Measurements from ENCODE around the gene ACOX1.

ACOX1 gene

GRCh38 chr17:75940727-75941441, 38.1 kb downstream of the ACOX1 start, which contains the start of gene FBF1 (continued):
- TF ChIP-seq PRDM4 (tag by site-specific recombination; IDR thresholded peaks at IDR 0.05) (0 out of 2 replicates have a peak, but pooled peaks have one; percentile 57), ZIC2 (tag by site-specific recombination; IDR thresholded peaks at IDR 0.05) (peak; percentile 89), TSHZ1 (tag by site-specific recombination; IDR thresholded peaks at IDR 0.05; ENCODE audit: borderline replicate concordance) (0 out of 2 replicates have a peak, but pooled peaks have one; percentile 39), ZNF391 (tag by site-specific recombination; IDR thresholded peaks at IDR 0.05; ENCODE audit: borderline replicate concordance, low read depth) (peak; percentile 39; the same call in 1 of the 2 replicates), ZNF174 (tag by site-specific recombination; IDR thresholded peaks at IDR 0.05) (no peak), ZNF792 (tag by site-specific recombination; IDR thresholded peaks at IDR 0.05) (no peak), HOXC10 (CRISPR knock-in tag; IDR thresholded peaks at IDR 0.05) (0 out of 2 replicates have a peak, but pooled peaks have one; percentile 80), INSM2 (tag by site-specific recombination; IDR thresholded peaks at IDR 0.05) (peak; percentile 47; the same call in 1 of the 2 replicates), ZNF600 (tag by site-specific recombination; IDR thresholded peaks at IDR 0.05) (peak; percentile 70; the same call in 1 of the 2 replicates), PRDM6 (tag by site-specific recombination; IDR thresholded peaks at IDR 0.05) (peak; percentile 32; the same call in 1 of the 2 replicates), ZNF449 (tag by site-specific recombination; IDR thresholded peaks at IDR 0.05) (peak; percentile 68), ZNF544 (tag by site-specific recombination; IDR thresholded peaks at IDR 0.05) (no peak), CTCF (tag by site-specific recombination; IDR thresholded peaks at IDR 0.05) (peak; percentile 52; the same call in 1 of the 2 replicates), MYNN (tag by site-specific recombination; IDR thresholded peaks at IDR 0.05; ENCODE audit: borderline replicate concordance) (peak; percentile 81), OSR2 (tag by site-specific recombination; IDR thresholded peaks at IDR 0.05) (peak; percentile 66; the same call in 1 of the 2 replicates), ZSCAN30 (tag by site-specific recombination; IDR thresholded peaks at IDR 0.05) (peak; percentile 80), ZNF211 (tag by site-specific recombination; IDR thresholded peaks at IDR 0.05; ENCODE audit: low read depth) (no peak), IKZF3 (tag by site-specific recombination; IDR thresholded peaks at IDR 0.05) (peak; percentile 99), SP7 (tag by site-specific recombination; IDR thresholded peaks at IDR 0.05) (peak; percentile 81), ZNF561 (tag by site-specific recombination; IDR thresholded peaks at IDR 0.05; ENCODE audit: borderline replicate concordance) (peak; percentile 93), ZNF239 (tag by site-specific recombination; IDR thresholded peaks at IDR 0.05) (no peak), ZNF677 (tag by site-specific recombination; IDR thresholded peaks at IDR 0.05) (no peak), SP2 (tag by site-specific recombination; IDR thresholded peaks at IDR 0.05) (peak; percentile 77), ZNF362 (tag by site-specific recombination; IDR thresholded peaks at IDR 0.05) (no peak), ZNF335 (tag by site-specific recombination; conservative IDR thresholded peaks at IDR 0.05) (peak; percentile 94)

Data from HEK293 (cell line).